GM18505 (cell line): ENCODE results near the gene PPP1R12C.

Experiments
- ATAC-seq: cut with Tn5 transposase; IDR thresholded peaks from one replicate; pipeline ENCODE4 v1.9.1; 2021; ENCODE audit not compliant: unreplicated experiment
- POLR2A ChIP-seq: IDR thresholded peaks from 4 replicates; pipeline ENCODE4 v1.6.1; 2011; ENCODE audit warnings: borderline replicate concordance; ENCODE audit not compliant: insufficient read depth, insufficient read length; ENCODE audit errors: extremely low read depth

The PPP1R12C gene

GRCh38 chr19:55041244-55041626, 76.2 kb downstream of the PPP1R12C start:
- ATAC-seq = no peak
- TF ChIP-seq POLR2A = no peak
